HepG2 (cell line): ENCODE measurements around the gene LRRC74A. TPM values are rescaled to one million over a fixed set of nuclear protein-coding genes. Genes with fewer than 3 reads are reported as not detected.
A peak's percentile ranks its signal among the peaks of the same experiment; 100 is the strongest.

ENCODE experiments used
- ARNT ChIP-seq: fragments of 450-650 bp; IDR thresholded peaks from 2 replicates; pipeline ENCODE4 v1.6.1; 2017
- CENPT ChIP-seq: sonication (generic); formaldehyde crosslinking; IDR thresholded peaks from 2 replicates; pipeline ENCODE4 v1.8.0; 2022; ENCODE audit warnings: low read depth, mild to moderate bottlenecking, moderate library complexity, missing genetic modification reagents
- CHD2 ChIP-seq: IDR thresholded peaks from 2 replicates; pipeline ENCODE4 v1.6.1; 2011; ENCODE audit warnings: low read depth, low read length, improper control_type of control experiment
- FLYWCH1 ChIP-seq: sonication (generic); formaldehyde crosslinking; IDR thresholded peaks from 2 replicates; pipeline ENCODE4 v1.8.1; 2023; ENCODE audit warnings: mild to moderate bottlenecking, missing genetic modification reagents
- HNRNPLL ChIP-seq: fragments of 200-400 bp; formaldehyde crosslinking; IDR thresholded peaks from 2 replicates; pipeline ENCODE4 v1.6.1; 2017; ENCODE audit warnings: mild to moderate bottlenecking, low read depth, low read length; ENCODE audit not compliant: poor library complexity, severe bottlenecking
- HOXA5 ChIP-seq: sonication (generic); formaldehyde crosslinking; IDR thresholded peaks from 2 replicates; pipeline ENCODE4 v1.4.0; 2020; ENCODE audit warnings: missing genetic modification reagents
- MIER2 ChIP-seq: IDR thresholded peaks from 2 replicates; pipeline ENCODE4 v1.6.1; 2016; ENCODE audit warnings: missing biosample characterization, missing genetic modification reagents
- MIER3 ChIP-seq: IDR thresholded peaks from 2 replicates; pipeline ENCODE4 v1.6.1; 2016; ENCODE audit warnings: missing compliant biosample characterization, borderline replicate concordance
- POGZ ChIP-seq: sonication (generic); formaldehyde crosslinking; IDR thresholded peaks from 2 replicates; pipeline ENCODE4 v1.4.0; 2020; ENCODE audit warnings: mild to moderate bottlenecking, missing genetic modification reagents
- RFX5 ChIP-seq: IDR thresholded peaks from 2 replicates; pipeline ENCODE4 v1.6.1; 2011; ENCODE audit warnings: low read depth, low read length, improper control_type of control experiment
- SNAI1 ChIP-seq: sonication (generic); formaldehyde crosslinking; IDR thresholded peaks from 2 replicates; pipeline ENCODE4 v1.5.0; 2020; ENCODE audit warnings: mild to moderate bottlenecking, missing genetic modification reagents, borderline replicate concordance
- SOX5 ChIP-seq: IDR thresholded peaks from 2 replicates; pipeline ENCODE4 v1.6.1; 2016; ENCODE audit warnings: borderline replicate concordance
- TMF1 ChIP-seq: sonication (generic); formaldehyde crosslinking; IDR thresholded peaks from 2 replicates; pipeline ENCODE4 v1.8.1; 2022; ENCODE audit warnings: low read depth, missing genetic modification reagents
- YY1 ChIP-seq: IDR thresholded peaks from 2 replicates; pipeline ENCODE4 v1.6.1; 2011; ENCODE audit warnings: low read length, low read depth, moderate library complexity, mild to moderate bottlenecking; ENCODE audit not compliant: insufficient read depth, insufficient replicate concordance
- ZNF274 ChIP-seq: sonication (generic); formaldehyde crosslinking; IDR thresholded peaks from 2 replicates; pipeline ENCODE4 v1.5.1; 2020; ENCODE audit warnings: mild to moderate bottlenecking, missing genetic modification reagents
- ZNF577 ChIP-seq: sonication (generic); formaldehyde crosslinking; IDR thresholded peaks from 2 replicates; pipeline ENCODE4 v1.4.0; 2020; ENCODE audit warnings: mild to moderate bottlenecking, low read depth, missing genetic modification reagents, borderline replicate concordance
- ZNF607 ChIP-seq: sonication (generic); formaldehyde crosslinking; IDR thresholded peaks from 2 replicates; pipeline ENCODE4 v1.5.1; 2020; ENCODE audit warnings: missing genetic modification reagents, mild to moderate bottlenecking, borderline replicate concordance
- ZNF615 ChIP-seq: sonication (generic); formaldehyde crosslinking; IDR thresholded peaks from 2 replicates; pipeline ENCODE4 v1.5.0; 2020; ENCODE audit warnings: mild to moderate bottlenecking, missing genetic modification reagents, borderline replicate concordance
- ZNF761 ChIP-seq: sonication (generic); formaldehyde crosslinking; conservative IDR thresholded peaks from 2 replicates; pipeline ENCODE4 v1.4.0; 2020; ENCODE audit warnings: mild to moderate bottlenecking, missing genetic modification reagents
- polyA plus RNA-seq, 8 experiments: library from polyadenylated mRNA; depleted of rRNA in 3 of 8; stranded (reverse) in 7 of 8; unstranded in 1 of 8; fragments of >200 nt; fragmentation: Illumina TruSeq in 4 of 8; extraction: Trizol in 4 of 8; gene quantifications; 2 replicates each; pipeline versions ENCODE4 v1.2.1 to v1.2.3, GENCODE V29; 2011 to 2016; ENCODE audit warnings: low read depth in 4 of 8, missing spikeins in 1 of 8, mixed read lengths in 1 of 8; ENCODE audit not compliant: insufficient read depth in 1 of 8
- total RNA-seq, 5 experiments: library from RNA; depleted of rRNA; stranded (reverse); fragments of >200 nt; fragmentation: Illumina TruSeq; extraction: Trizol; gene quantifications; 2 replicates each; pipeline ENCODE4 v1.2.3, GENCODE V29; 2016; ENCODE audit warnings: low read depth in 1 of 5
- TF ChIP-seq, protein P1 (sequence below): sonication (generic); formaldehyde crosslinking; IDR thresholded peaks from 2 replicates; pipeline ENCODE4 v1.5.0; 2020; ENCODE audit warnings: missing genetic modification reagents
- TF ChIP-seq, protein P2 (sequence below): sonication (generic); formaldehyde crosslinking; IDR thresholded peaks from 2 replicates; pipeline ENCODE4 v1.8.0; 2022; ENCODE audit warnings: mild to moderate bottlenecking, missing genetic modification reagents, borderline replicate concordance
- TF ChIP-seq, protein P3 (sequence below): IDR thresholded peaks from 2 replicates; pipeline ENCODE4 v1.6.1; 2016; ENCODE audit warnings: low read depth, borderline replicate concordance

The LRRC74A gene
- total and polyA plus RNA-seq, 2 of the 13 experiments (the other 11 are each of a cell fraction or from before 2014, with no cell fraction given) = not detected

DNA sequence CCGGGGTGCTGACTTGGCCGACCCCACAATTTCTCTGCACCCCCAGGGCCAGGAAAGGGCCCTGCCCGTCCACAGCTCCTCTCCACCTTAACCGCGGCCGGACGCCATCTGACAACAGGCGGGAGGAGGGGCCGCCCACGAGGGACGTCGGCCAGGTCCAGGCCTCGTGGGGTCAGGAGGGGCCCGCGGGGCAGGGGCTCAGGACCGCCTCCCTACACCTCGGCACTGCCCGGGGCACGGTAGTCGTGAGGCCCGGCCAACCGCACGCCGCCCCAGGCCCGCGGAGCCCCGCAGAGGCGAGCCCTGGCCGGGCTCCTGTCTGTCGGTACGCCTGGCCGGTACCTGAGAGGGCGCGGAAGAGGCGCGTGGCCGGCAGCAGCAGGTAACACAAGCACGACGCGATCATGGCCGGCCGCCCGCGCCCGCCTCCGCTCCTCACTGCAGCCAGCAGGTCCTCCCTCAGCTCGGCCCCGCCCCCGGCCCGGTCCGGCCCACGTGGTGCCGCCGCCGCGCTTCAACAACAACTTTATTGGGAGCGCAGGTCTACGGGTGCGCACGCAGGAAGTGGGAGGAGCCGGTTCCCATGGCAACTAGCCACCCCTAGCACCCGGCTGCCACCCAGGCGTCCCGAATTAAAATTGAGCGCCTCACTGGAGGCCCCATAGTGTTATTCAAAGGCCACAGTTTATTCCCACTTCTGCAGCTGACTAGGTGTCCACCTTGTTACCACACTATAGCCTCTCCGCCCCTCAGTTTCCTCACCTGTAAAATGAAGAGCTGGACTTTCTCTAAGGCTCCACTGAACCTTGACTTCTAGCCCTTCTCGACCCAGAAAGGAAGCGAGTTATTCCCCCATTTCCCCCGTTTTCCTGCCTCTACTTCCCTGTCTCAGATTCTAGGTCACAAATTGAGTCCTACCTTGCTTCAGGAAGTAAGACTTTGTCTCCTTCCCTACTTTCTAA lies 13.5 kb upstream of the LRRC74A start, which contains the start of gene ANGEL1 (continued):
- TF ChIP-seq ZNF607 (CRISPR knock-in tag) (peak; percentile 92), YY1 (peak; percentile 87), CENPT (no peak), ZNF761 (CRISPR knock-in tag) (peak; percentile 87; the same call in 1 of the 2 replicates), RFX5 (0 out of 2 replicates have a peak, but pooled peaks have one; percentile 42), HNRNPLL (peak; percentile 54), POGZ (CRISPR knock-in tag) (peak; percentile 81), ZNF577 (CRISPR knock-in tag) (no peak), ZNF274 (CRISPR knock-in tag) (peak; percentile 45), HOXA5 (0 out of 2 replicates have a peak, but pooled peaks have one; percentile 25), MIER2 (CRISPR knock-in tag) (0 out of 2 replicates have a peak, but pooled peaks have one; percentile 35), CHD2 (no peak; the same call in 1 of the 2 replicates), MIER3 (CRISPR knock-in tag) (peak; percentile 72; the same call in 1 of the 2 replicates), ARNT (no peak), TMF1 (peak; percentile 88; the same call in 1 of the 2 replicates), SOX5 (CRISPR knock-in tag) (peak; percentile 55), ZNF615 (CRISPR knock-in tag) (no peak), SNAI1 (CRISPR knock-in tag) (no peak), FLYWCH1 (CRISPR knock-in tag) (no peak)
- TF ChIP-seq, protein P1, sequence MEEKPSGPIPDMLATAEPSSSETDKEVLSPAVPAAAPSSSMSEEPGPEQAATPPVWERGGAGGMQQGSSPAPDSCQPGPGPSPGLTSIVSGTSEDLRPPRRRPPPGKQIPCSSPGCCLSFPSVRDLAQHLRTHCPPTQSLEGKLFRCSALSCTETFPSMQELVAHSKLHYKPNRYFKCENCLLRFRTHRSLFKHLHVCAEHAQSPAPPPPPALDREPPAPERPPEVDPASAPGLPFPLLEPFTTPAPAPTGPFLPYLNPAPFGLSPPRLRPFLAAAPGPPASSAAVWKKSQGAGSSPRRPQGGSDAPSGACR (CRISPR knock-in tag) = peak; percentile 39; the same call in 1 of the 2 replicates
- TF ChIP-seq, protein P2, sequence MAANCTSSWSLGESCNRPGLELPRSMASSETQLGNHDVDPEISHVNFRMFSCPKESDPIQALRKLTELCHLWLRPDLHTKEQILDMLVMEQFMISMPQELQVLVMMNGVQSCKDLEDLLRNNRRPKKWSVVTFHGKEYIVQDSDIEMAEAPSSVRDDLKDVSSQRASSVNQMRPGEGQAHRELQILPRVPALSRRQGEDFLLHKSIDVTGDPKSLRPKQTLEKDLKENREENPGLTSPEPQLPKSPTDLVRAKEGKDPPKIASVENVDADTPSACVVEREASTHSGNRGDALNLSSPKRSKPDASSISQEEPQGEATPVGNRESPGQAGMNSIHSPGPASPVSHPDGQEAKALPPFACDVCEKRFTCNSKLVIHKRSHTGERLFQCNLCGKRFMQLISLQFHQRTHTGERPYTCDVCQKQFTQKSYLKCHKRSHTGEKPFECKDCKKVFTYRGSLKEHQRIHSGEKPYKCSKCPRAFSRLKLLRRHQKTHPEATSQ (CRISPR knock-in tag) = peak; percentile 59; the same call in 1 of the 2 replicates
- TF ChIP-seq, protein P3, sequence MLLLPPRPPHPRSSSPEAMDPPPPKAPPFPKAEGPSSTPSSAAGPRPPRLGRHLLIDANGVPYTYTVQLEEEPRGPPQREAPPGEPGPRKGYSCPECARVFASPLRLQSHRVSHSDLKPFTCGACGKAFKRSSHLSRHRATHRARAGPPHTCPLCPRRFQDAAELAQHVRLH (CRISPR knock-in tag) = peak; percentile 90; the same call in 1 of the 2 replicates
